HG02884 (cell line): Measurements from ENCODE around the gene RFFL.
"Not testable (repeated sequence)": the region's sequence is repeated elsewhere in the genome, so short reads cannot be mapped to it uniquely, and the experiment has no call there.

Experiments used
- ATAC-seq: cut with Tn5 transposase; IDR thresholded peaks from one replicate; pipeline ENCODE4 v1.9.1; 2021; ENCODE audit warnings: mild to moderate bottlenecking, moderate library complexity; ENCODE audit not compliant: unreplicated experiment

Gene RFFL

DNA sequence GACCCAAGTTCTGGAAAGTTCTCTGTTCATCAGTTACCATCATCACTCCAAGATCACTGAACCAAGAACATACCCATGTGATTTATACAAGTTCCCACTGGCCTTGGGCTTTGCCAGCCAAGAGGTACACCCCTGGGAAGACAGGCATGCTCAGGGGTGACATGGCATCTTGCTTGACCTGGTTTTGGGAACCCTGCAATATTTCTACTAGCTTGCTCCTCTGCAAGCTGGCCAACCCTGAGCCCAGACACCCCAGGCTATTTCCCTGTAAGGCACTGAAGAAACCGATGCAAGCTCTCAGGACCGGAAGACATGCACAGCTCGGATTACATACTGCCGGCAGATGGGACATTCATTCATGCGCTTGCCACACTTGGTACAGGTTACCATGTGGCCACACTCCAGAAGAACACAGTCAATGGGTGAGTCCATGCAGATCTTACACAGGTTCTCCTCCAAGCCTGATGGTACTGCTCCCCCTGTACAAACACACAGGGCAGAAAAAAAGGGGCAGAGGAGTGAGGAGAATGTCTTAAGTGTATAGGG lies 51.8 kb downstream of the RFFL start:
- no peak for ATAC-seq

DNA sequence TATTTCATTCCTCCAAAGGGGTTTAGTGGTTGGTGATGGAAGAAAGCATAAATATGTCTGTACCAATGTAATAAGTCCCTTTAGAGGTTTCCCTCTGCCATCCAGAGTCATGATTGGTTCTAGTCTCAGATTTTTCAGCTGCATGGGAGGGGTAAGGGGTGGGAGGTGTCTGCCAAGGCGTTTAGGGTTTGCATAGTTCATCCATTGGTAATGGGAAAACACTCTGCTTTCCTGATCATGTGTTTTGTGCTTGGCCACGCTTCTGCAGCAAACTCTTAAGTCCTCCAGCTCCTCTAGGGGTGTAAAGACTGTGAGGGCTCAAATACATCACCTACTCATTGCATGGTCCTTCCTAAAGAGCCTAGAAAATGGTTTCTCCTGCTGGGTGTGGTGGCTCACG lies 53.4 kb downstream of the RFFL start:
- no peak for ATAC-seq

DNA sequence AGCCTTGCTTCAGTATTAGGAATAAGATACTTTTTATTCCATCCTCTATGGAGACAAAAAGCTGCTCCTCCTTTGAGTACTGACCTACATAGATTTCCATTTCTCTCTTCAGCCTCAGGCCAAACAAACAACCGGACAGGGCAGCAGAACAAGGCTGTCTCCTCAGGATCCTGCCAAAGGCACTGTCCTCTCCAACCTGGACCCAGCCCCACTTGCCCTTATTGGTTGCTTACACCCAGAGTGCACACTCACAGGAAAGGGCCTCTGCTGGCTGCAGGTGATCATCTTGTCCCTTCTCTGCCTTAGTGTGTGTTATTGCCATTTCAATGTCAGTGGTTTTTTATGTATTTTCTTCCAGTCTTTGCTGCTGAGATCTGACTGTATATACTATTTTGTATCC lies 56.5 kb downstream of the RFFL start:
- no peak for ATAC-seq

DNA sequence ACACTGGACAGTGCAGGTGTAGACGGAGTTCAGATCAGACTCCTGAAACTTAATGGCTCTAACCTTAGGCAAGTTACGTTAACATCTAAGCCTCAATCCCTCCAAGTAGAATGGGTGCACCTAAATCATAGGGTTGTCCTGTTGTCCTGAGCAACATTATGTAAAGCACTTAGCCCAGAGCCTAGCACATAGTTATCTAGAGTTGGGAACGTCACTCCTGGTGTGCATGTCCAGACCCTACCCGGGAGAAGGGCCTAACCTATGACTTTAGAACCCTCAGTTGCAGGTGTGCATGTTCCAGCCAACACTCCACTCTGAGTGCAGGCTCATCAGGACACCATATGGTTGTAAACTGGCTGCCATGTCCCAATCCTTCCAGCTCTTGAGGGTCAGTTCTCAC lies 57.2 kb downstream of the RFFL start:
- ATAC-seq: no peak

DNA sequence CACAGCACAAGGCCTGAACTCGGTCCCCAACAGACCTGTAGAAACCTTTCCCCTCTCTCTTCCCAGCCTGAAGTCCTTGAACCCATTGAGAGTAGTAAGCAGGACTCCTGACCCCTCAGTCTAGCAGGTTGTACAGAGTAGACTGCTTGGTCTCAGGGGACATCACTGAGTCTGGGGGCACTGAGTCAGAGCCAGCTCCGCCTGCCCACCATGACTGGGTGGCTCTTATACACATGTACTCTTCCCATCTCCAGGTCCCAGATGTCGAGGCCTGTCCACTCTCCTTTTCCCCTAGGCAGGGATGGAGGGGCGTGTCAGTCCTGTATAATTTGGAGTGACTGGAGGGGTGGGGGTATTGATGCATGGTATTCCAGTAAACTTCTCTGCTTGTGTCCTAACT lies 59.7 kb downstream of the RFFL start:
- ATAC-seq: no peak

DNA sequence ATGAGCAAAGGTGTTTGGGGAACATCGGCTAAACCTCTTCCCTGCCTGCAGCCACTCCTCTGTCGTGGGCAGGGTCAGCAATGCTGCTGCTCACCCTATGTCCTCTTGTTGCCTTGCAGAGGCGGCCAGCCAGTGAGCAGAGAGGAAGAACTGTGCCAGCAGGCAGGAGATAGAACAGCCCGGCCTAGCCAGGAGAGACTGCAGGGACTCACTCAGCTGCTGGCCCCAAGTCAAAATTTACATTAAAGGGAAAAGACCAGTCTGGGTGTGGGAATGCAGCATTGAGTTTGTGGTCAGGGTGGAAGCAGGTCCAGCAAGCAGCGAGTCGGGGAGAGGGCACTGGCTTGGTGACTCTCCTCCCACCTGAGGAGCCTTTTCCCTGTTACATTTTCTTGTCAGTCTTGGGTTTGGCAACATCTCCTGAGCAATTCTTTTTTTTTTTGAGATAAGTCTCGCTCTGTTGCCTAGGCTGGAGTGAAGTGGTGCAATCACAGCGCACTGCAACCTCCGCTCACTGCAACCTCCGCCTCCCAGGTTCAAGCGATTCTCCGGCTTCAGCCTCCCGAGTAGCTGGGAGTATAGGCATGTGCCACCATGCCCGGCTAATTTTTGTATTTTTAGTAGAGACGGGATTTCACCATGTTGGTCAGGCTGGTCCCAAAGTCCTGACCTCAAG lies 60.5 kb downstream of the RFFL start:
- ATAC-seq: no peak

DNA sequence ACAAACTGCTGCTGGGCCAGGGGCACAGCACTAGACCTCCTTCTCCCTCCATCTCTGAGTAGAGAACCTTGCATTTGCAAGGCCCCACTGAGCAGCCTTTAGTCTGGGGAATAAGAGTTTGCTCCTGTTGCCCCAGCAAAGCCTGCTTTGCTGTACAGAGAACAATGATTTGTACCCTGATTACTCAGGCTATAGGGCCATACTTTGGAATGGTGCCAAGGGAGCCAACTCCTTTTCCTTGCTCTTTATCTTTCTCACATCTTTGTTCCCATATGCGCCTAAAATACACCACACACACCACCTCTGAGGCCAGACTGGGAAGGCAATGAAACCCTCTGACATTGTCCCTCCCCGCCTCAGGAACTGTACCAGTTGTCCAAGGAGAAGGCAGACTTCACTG lies 62.0 kb downstream of the RFFL start:
- ATAC-seq: no peak

DNA sequence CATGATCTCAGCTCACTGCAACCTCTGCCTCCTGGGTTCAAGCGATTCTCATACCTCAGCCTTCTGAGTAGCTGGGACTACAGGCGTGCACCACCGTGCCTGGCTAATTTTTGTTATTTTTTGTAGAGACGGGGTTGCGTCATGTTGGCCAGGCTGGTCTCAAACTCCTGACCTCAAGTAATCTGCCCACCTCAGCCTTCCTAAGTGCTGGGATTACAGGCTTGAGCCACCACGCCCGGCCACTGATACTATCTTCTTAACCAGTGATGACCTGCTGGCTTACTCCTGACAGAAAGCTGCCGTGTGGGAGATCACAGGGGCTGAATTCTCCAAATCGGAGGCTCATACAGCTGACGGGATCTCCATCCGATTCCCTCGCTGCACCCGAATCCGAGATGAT lies 62.5 kb downstream of the RFFL start:
- not testable (repeated sequence) for ATAC-seq

DNA sequence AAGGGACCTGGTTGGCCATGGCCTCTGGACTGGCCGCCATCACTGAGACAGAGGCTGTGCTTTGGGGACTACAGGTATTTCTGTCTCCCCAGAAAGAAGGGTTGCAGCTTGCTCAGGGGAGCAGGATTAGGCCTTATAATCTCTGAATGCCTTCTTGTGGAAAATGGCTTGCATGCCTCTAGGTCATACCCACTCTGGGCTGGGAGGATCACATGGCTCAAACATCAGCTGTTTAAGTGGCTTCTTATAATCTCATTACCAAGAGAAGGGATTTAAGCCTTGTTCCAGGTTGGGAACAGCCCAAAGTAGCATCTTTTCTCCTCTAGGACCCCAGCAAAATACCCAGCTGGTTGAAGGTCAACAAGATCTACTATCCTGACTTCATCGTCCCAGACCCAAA lies 64.1 kb downstream of the RFFL start:
- ATAC-seq: no peak

DNA sequence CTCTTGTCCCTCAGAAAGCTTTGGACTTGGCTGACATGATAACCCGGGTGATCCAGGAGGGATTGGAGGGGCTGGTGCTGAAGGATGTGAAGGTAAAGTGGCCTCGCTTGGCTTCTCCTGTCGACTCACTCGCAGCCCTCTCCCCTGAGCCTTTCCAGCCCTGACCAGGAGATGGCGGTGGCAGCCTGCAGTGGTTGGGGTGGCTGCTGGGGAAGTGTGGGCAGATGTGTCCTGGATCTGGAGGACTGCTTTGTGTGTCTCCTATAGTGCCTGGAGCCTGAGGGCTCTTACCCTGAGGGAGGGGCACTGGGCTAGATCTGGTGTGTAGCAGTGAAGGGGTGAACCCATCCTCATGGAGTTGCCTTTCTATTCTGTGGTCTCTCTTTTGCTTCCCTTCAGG lies 65.3 kb downstream of the RFFL start:
- no peak for ATAC-seq

DNA sequence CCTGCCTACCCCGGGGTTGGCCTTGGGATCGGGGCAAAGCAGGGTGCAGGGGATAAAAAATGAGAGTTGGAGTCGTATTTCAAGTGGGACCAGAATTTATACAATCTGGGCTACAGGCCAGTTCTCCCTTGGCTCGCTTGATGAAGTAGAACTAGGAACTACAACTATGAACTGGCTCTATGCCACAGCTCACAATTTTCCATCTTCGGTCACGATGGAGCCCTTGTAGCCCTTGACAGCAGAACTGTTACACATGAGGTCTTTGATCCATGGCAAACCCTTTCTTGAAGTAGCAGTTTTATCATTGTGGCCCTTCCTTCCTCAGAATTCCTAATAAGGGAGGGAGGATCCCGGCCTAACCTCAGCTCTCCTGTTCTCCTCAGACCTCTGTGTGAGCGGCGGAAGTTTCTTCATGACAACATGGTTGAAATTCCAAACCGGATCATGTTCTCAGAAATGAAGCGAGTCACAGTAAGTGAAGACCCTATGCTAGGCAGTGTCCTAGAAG lies 66.1 kb downstream of the RFFL start:
- ATAC-seq: no peak

DNA sequence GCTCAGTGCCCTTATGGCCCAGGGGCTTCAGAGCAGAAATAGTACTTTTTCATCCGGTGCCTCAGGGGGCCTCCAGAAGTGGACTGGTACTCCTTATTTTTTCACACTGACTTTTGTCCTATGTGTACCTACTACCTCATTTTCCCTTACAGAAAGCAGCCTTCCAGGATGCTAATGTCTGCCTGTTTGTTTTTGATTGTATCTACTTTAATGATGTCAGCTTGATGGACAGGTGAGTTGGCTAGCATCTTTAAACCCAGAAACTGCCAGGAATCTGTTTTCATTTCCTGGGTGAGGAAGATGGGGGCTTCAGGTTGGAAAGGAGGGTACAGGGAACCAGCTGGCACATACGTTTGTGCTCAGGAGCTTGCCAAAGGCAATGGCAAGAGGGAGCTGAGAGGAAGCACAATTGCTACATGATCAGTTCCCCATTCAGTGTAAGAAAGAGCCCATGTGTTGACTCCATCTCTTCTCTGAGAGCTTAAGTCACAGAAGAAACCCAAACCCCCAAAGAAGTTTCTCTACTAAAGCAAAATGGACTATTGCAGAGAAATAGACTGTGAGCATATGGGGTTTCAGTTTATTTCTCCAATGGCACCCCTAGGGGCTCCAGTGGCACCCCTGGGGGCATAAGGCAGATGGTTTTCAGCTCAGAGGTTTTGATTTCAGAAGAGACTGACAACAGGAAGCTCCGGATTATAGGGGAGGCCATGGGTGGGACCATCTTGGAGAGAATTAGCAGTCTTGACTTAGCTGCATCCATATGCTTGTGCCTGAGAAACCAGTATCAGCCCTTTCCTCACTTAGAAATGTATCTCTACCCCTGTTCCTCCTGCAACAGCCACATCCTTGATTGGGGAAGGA lies 66.9 kb downstream of the RFFL start:
- ATAC-seq: no peak

DNA sequence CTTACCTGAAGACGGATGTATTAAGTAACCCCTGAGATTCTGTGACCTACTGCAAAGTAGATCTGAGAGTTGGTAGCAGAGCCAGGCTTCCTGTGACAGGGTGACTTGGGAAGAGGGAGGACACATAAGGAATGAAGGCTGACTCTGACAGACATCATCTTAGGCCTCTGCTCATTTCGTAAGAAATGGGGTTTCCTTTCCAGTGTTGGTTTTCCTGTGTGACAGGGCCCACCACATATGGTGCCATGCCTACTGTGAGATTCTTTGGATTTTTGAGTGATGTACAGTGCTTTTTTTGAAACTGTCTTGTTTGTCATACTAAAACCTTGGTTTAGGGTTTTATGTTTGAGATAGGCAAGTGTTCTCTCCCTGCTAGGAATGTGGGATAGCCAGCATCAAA lies 70.5 kb downstream of the RFFL start:
- ATAC-seq: no peak

DNA sequence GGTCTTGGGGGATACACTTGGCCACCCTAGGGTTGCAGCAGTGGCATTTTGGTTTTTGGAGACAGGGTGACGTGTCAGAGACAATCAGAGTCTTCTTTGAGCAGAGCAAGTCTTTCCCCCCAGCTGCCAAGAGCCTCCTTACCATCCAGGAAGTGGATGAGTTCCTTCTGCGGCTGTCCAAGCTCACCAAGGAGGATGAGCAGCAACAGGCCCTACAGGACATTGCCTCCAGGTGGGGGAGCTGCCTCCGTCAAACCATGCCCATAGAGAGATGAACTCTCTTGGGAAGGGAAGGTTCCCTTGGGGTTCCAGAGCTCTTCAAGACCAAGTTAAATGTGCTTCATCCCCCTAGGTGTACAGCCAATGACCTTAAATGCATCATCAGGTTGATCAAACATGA lies 71.9 kb downstream of the RFFL start:
- no peak for ATAC-seq

DNA sequence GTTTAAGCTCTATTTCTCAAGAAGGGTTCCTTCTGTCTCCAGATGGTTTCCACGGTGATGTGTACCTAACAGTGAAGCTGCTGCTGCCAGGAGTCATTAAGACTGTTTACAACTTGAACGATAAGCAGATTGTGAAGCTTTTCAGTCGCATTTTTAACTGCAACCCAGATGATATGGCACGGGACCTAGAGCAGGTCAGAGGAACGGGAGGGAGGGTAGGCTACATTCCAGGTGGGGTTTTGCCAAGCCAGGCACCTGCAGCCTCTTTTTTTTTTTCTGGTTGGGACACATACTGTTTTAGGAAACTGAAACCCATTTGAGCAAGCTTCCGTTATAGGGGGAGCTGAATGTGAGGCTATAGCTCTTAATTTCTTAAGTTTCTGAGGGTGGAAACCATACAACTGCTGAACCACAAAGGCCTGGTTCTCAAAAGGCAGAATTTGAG lies 72.6 kb downstream of the RFFL start:
- ATAC-seq: no peak

DNA sequence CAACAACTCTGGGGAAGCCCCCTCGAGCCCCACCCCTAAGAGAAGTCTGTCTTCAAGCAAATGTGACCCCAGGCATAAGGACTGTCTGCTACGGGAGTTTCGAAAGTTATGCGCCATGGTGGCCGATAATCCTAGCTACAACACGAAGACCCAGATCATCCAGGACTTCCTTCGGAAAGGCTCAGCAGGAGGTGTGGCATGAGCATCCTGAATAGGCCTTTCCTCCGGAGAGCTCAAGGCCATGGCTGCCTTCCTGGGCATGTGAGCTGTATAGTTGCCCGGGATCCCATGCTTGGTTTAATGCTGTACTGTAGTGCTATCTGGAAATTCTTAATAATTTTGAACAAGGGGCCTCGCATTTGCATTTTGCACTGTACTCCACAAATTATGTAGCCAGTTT lies 74.0 kb downstream of the RFFL start:
- ATAC-seq: no peak

DNA sequence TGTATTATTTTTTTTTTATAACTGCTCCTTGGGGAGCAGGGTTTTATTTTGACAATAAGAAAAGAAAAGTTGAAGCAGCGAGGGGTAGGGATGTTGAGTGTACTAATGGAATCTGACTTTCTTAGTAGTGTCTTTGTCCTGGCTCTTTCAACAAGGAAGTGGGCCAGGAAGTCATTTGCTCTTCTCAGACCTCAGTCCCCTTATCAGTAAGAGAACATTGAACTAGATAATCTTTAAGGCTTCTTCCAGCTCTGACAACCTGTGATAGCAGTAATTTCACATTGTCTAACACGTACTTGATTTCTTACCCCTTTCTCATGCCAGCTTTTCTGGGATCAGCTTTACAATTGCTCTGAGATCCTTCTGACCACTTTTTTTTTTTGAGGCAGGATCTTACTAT lies 74.9 kb downstream of the RFFL start:
- no peak for ATAC-seq

DNA sequence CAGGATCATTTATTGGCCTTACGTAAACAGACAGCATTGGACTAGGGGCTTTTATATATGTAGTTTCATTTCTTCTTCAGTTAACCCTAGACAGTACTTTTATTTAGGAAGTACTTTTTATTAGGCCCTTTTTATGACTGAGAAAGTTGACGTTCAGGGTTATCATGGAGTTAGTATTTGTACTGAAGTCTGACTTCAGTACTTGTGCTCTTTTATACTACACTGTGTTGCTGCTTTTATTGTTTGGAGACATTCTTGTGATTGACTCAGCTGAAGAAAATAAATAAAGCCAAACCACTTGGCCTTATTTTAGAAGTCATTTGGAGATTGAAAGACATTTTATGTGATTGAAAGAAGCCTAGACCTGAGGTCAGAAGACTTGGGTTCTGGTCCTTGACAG lies 76.3 kb downstream of the RFFL start:
- ATAC-seq: no peak

DNA sequence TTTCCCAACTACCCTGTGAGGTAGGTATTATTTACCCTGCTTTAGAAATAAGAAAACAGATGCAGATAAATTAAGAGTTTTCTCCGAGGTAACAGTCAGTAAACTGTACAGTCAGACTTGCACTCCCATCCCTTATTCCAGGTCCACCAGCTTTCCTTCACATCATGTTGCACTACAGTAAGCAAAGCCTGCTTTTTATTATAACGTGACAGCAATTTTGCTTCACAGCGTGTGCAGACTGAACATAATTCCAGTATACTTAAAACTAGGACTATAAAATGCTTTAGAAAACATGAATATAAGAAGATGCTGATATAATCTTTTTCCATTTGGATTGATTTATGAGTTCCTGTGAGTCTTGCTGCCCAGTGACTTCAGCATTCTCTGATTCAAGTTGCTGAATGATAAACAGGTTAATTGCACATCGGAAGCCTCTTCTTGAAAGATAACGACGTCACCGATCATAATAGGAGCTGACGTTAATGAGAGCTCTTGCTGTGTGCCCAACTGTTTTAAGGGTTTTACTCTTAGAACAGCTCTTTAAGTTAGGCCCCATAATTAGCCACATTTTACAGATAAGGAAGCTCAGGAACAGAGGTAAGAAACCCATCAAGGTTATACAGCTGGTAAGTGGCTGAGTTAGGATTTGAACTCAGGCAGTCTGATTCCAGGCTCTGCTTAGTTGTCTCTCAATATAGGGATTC lies 81.8 kb downstream of the RFFL start:
- ATAC-seq: no peak

DNA sequence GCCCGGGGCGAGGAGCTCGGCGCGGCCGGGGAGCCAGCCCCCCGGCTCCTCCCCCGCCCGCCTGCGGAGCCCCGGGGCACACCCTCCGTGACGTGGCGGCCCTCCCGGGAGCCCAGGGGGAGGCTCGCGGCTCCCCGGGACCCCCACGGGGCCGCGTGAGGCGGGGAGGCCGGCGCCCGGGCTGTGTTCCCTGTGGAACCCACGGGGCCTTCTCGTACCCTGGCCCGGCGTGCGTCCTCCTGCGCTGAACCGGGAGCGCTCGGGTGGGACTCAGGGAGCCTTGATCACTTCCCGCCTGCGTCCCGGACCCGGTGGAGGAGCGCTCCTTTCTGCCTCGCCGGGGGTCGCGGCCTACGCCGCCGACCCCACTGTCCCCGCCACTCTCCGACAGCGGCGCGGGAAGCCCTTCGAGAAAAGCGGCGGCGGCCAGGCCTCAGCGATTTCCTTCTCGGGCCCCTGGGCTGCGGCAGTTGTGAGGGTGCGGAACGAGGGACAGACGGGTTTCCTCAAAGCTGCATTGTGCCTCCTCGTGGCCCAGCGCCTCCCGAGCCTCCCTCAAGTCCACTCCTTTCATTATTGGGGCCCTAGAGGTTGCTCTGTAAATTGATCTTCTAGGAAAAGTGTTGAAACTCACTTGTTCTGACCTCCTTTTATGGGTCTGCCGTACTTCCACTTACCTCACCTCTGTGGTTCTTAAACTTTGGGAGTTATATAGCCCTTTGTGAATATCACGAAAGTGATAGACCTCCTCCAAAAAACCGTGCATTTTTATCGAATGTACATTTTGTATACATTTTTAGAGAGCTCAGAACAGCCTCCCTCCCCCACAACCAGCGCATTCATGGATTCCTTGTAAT lies 82.6 kb downstream of the RFFL start:
- peak; percentile 85 for ATAC-seq

DNA sequence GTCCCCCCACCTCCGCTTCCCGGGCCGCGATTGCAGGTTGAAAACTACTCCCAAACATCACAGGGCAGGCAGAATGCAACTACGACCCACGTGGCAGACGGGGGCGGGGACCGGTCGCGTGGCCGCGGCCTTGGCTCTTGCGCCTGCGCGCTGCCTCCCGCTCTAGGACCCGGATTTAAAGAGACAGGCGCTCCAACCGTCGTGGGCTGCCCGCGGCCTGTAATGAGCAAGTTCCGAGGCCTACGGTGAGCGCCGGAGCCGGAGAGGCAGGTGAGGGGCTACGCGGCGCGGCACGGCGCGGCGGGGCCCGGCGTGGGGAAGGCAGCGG lies 83.2 kb downstream of the RFFL start, which contains the start of gene LIG3:
Gene LIG3 (plus strand): TSS at position 160 of the 328 bp plus-strand sequence. CDS start 2,494 bp downstream, outside the sequence.
- ATAC-seq: peak; percentile 83
